Activated CD8-positive, alpha-beta memory T cell treated with anti-CD3 and anti-CD28 coated beads, Interleukin-2, amount 50 U/mL, for 1 hour (primary cell): ENCODE results near the gene BHLHA15.
"Not testable (repeated sequence)": the region's sequence is repeated elsewhere in the genome, so short reads cannot be mapped to it uniquely, and the experiment has no call there.

ENCODE experiments used
- DNase-seq: peaks from one replicate; pipeline ENCODE4 v3.0.0-alpha.2; 2020; ENCODE audit errors: extremely low read depth

Gene BHLHA15

DNA sequence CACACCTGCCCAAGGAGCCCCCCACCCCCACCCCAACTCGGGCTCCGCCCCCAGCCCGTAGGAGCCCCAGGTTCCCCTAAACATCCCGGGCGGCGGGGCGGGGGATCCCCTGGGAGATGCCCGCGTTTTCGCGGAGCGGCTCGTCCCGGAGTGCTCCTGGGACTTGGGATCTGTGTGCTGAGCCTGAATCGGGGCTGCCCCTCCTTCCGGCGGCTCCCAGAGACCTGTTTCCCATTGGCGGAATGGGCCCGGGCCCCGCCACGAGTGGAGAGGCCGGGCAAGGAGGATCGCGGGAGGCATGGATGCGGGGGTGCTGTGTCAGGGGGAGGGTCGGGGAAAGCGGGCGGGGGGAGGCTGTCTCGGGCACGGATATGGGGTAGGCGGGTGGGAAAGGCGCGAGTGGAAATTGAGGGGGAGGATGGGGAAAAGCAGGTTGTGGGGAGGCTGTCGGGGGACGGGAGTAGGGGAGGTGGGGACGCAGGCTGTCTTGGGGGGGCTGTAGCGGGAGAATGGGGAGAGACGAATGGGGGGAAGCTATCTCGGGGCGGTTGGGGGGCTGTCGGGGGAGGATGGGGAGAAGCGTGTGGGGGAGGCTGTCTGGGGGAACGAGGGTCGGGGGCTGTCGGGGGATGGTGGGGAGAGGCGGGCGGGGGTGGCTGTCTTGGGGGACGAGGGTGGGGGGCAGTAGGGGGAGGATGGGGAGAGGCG is 572 bp upstream of the BHLHA15 start:
- DNase-seq, result no peak

DNA sequence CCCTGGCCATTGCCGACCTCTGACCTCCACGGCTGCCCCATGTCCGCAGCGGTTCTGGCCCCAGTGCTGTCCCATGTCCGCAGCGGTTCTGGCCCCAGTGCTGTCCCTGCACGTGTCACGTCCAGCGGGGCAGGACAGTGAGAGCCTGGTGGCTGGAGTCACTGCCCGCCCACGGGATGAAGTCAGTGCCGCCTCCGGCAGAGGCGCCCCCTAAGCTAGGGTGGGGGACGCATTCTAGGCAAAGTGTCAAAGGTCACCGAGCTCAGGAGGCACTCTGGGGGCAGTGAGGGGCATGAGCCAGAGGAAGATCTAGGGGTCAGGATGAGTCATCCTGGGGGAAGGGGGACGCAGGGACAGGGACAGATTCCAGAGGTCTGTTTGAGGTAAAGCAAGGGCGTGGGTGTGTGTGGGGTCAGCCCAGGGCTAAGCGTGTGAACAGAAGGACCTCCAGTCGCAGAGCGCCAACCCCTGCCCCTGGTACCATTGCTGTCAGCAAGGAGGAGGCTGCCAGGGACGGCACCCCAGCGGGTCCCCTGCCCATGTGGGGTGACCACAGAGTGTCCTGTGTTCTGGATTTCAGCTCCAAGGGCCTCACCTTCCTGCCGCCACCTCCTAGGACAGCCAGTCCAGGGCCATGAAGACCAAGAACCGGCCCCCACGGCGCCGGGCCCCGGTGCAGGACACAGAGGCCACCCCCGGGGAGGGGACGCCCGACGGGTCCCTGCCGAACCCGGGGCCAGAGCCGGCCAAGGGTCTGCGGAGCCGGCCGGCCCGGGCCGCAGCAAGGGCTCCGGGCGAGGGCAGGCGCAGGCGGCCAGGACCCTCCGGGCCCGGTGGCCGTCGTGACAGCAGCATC is 665 bp downstream of the BHLHA15 start:
- DNase-seq, result no peak

GRCh38 chr7:98212532-98213041 is 1.3 kb downstream of the BHLHA15 start:
- no peak for DNase-seq

DNA sequence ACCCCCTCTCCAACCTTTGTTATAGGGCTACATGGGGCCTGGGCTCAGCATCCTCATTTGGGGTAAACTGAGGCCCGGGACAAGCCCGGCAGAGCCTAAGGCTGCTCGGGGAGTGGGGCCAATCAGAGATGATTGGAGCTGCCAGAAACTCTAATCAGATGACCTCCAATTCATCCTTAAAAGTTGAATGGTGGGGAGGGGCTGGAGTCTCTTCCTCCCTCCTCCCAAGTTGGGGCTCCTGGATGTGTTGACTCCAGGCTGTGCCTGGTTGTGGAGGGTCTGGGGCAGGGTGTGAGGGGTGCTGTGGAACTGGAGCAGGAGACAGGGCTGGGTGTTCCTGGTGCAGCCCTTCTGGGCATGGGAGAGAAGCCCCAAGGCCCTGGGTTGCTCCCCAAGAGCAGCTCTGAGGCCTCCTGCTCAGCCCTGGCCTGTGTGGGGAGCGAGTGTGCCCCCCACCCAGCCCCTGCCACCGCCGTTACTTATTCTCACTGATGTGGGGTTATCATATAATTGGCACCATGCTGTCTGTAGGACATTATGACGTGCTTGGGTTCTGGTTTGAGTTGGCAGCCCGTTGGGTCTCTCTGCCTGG is 2.2 kb downstream of the BHLHA15 start:
- no peak for DNase-seq

DNA sequence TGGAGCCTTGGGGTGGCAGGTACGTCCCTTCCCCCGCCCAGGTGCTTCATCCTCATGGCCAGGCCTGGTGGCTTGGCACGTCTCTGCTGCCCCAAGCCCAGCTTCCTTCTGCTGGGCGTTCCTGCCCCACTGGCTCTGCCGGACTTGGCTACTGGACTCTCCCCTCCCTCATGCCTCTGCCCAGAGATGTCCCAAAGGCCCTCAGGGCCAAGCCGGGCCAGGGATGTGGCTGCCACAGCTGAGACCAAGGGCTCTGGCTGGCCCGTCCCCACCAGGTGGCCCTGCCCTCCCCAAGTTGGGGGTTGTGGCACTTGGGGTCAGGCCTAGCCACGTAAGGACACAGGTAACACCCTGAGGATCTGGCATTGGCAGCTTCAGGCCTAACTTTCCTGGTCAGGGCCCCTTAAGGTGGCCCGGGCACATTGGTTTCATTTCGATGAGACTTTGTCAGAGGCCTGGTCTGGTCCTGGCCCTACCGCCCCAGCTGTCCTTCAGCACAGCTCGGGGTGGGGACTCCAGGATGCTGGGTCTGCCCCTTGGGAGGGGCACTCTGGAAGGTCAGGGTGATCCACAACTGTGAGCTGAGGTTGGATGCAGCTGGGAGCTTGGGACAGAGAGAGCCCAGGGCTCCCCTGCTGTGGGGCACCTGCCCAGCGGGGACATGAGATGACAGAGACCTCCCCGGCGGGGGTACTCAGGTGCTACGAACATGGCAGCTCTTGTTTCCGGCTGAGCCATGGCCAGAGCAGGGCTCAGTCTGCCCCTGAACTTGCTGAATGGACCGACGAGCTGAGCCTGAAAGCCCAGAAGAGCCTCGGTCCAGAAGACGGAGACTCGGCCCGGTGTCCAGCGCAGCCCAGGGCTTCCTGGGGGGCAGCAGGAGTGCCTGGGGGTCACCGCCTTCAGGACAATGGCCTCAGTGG is 2.9 kb downstream of the BHLHA15 start:
- DNase-seq, result no peak

GRCh38 chr7:98214811-98215321 is 3.6 kb downstream of the BHLHA15 start:
- no peak for DNase-seq

DNA sequence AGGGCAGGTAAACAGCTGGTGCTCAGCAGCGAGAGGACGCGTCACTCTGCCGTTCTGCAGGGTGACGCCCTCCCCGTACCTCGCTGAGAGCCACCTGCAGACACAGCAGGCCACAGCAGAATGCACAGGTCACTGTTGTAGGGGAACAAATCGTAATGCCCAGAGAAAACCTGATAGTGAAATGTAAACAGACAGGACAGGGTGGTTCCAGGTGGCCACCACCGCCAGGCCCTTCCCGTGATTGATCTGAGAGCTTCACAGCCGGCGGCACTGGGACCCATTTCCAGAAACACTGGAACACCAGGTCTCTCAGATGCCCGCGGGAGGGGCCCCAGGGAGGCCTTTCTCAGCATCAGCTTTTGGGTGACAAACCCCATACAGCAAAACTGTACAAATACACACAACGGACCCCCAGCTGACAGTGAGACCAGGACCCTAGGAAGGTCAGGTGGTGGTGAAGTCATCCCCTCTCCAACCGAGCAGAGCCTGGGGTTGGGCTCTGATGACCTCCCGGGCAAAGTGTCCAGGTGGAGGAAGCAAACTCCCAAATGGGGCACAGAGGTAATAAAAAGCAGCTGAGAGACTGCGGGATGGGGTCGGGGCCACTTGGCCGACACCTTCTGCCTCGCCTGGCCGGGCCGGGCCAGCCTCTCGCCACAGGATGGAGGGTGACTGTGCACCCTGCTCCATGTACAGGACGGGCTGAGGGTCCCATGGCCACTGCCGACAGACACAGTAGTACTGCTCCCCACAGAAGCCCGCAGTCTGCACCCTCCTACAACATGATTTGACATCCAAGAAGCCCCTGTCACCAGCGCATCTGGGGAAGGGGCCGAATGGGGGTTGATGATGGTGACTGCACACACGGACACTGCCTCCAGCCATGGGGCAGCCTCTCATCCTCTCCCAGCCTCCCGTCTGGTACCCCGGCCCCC is 4.6 kb downstream of the BHLHA15 start:
- DNase-seq, result no peak

- no peak for DNase-seq
Measured at GRCh38 chr7:98216941-98217622, 5.8 kb downstream of the BHLHA15 start.

DNA sequence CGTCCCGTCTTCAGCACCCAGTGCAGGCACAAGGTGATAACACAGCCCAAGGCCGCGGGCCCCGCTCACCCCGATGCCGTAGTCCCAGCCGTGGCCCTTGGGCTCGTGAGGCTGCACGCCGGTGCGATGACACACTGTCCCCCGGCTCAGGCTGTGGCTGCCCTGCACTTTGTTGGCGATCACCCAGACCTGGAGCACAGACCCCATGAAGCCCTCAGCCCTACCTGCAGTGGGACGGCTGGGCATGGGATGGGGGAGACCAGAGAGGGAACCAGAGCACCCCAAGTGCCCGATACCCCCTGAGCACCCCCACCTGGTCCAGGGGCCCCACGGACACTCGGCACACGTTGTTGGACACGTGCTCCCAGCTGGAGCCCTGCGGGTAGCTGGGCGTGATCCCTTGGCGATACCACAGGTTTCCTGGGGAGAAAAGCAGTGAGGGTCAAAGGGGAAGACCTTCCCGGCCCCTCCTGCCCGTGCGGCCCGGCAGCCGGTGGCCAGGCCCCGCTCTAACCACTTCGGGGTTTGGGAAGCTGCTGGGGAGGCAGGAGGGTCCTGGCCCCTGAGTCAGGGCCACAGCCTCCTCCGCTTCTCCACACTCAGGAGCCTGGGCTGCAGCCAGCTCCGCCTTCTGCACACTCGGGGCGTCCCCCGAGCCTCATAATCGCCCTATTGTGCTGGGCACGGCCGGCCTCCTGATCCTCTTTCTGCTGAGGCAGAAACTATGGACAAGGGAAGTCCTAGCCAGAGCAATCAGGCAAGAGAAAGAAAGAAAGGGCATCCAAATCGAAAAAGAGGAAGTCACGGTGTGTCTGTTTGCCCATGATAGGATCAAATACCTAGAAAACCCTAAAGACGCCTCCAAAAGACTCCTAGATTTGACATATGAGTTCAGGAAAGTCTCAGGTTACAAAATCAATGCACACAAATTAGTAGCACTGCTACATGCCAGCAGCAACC is 6.7 kb downstream of the BHLHA15 start:
- no peak for DNase-seq

DNA sequence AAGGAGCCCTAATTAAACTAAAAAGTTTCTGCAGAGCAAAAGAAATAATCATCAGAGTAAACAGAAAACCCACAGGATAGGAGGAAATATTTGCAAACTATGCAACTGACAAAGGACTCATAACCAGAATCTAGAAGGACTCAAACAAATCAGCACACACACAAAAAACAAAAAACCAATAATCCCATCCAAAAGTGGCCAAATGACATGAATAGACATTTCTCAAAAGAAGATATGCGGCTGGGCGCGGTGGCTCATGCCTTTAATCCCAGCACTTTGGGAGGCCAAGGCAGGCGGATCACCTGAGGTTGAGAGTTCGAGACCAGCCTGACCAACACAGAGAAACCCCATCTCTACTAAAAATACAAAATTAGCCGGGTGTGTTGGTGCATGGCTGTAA is 8.1 kb downstream of the BHLHA15 start:
- not testable (repeated sequence) for DNase-seq

DNA sequence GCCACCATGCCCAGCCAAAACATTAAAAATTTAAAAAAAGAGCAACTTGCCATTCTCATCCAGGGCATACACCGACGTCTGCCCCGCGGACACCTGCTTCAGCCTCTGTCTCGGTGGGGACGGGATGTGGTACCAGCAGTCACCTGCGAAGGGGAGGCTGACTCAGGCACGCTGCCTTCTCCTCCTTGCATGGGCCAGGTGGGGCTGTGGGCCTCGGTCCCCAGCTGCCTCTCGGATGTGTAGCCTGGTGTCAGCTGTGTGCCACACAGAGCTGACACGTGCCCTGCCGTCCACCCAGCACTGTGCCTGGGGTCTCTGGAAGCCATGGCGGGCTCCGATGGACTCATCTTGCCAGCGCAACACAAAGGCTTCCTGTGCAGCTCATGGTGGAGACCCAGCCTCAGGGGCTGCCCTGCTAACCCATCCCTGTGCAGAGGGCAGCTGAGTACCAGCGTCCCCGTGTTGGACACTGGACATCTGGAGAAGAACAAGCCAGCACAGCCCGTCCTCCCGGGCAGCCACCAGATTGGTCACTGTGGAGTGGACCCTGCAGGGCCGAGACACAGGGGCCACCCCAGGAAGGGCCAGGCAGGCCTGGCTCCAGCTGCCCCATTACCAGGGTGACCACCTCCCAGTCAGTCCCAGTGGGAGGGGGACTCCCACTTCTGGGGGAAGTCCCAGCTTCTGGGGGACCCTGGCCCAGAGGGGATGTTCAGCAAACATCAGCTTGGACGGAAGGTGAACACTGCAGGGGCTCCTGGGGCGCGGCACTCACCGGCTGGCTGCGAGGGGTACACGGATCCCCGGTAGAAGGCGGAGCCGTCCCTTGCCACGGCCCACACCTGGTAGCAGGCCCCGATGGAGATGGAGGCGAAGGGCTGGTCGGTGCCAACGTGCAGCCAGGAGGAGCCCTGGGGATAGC is 10.6 kb downstream of the BHLHA15 start:
- DNase-seq, result no peak

GRCh38 chr7:98222533-98223195 is 11.4 kb downstream of the BHLHA15 start:
- no peak for DNase-seq

- no peak for DNase-seq
Measured at GRCh38 chr7:98223351-98223897, 12.2 kb downstream of the BHLHA15 start.

- no peak for DNase-seq
Measured at GRCh38 chr7:98223898-98224700, 12.9 kb downstream of the BHLHA15 start.

- DNase-seq, result no peak
Measured at GRCh38 chr7:98224701-98225181, 13.5 kb downstream of the BHLHA15 start.
